Activated gamma-delta T cell treated with Interleukin-2 at 50 U/mL for 16 hours (primary cell): ENCODE results near the gene CRYGC.
"Not testable (repeated sequence)": the region's sequence is repeated elsewhere in the genome, so short reads cannot be mapped to it uniquely, and the experiment has no call there.

Source experiments
- DNase-seq: peaks from one replicate; pipeline ENCODE4 v3.0.0-alpha.2; 2020

CRYGC gene

GRCh38 chr2:208135794-208136715 lies 6.4 kb upstream of the CRYGC start:
- no peak for DNase-seq

GRCh38 chr2:208134928-208135586 lies 5.4 kb upstream of the CRYGC start:
- no peak for DNase-seq

GRCh38 chr2:208130712-208131110 lies 1.1 kb upstream of the CRYGC start:
- no peak for DNase-seq

- no peak for DNase-seq
These were observed 1.5 kb downstream of the CRYGC start for GRCh38 chr2:208128136-208128535.

GRCh38 chr2:208127090-208127489 lies 2.5 kb downstream of the CRYGC start:
- no peak for DNase-seq

- no peak for DNase-seq
These were observed 4.4 kb downstream of the CRYGC start for GRCh38 chr2:208125251-208125650.

- peak; percentile 4 for DNase-seq
These were observed 5.5 kb downstream of the CRYGC start, which contains the start of gene CRYGD for GRCh38 chr2:208124013-208124715. CRYGD (minus strand) TSS chr2:208124524; CDS start chr2:208124473, 51 bp downstream.

GRCh38 chr2:208122248-208122647 lies 7.4 kb downstream of the CRYGC start:
- no peak for DNase-seq

- DNase-seq: no peak
These were observed 10.7 kb downstream of the CRYGC start for GRCh38 chr2:208118918-208119317.

GRCh38 chr2:208117390-208117789 lies 12.2 kb downstream of the CRYGC start:
- not testable (repeated sequence) for DNase-seq

GRCh38 chr2:208112969-208113368 lies 16.7 kb downstream of the CRYGC start:
- no peak for DNase-seq

GRCh38 chr2:208112273-208112745 lies 17.3 kb downstream of the CRYGC start:
- not testable (repeated sequence) for DNase-seq

- no peak for DNase-seq
These were observed 26.0 kb downstream of the CRYGC start for GRCh38 chr2:208103616-208104015.

- DNase-seq: no peak
These were observed 27.7 kb downstream of the CRYGC start for GRCh38 chr2:208101716-208102631.

GRCh38 chr2:208099682-208100470 lies 29.8 kb downstream of the CRYGC start:
- no peak for DNase-seq

GRCh38 chr2:208098701-208099100 lies 30.9 kb downstream of the CRYGC start:
- DNase-seq: not testable (repeated sequence)

- DNase-seq: no peak
These were observed 31.4 kb downstream of the CRYGC start for GRCh38 chr2:208098267-208098666.

- no peak for DNase-seq
These were observed 31.8 kb downstream of the CRYGC start for GRCh38 chr2:208097801-208098200.

- no peak for DNase-seq
These were observed 32.3 kb downstream of the CRYGC start for GRCh38 chr2:208097313-208097712.

GRCh38 chr2:208096080-208096479 lies 33.5 kb downstream of the CRYGC start:
- no peak for DNase-seq

GRCh38 chr2:208093128-208093527 lies 36.5 kb downstream of the CRYGC start:
- DNase-seq: no peak
